ENCODE data around the gene DRD3. TPM values are rescaled to one million over a fixed set of nuclear protein-coding genes. Genes with fewer than 3 reads are reported as not detected.

DRD3 gene
- total and polyA plus RNA-seq, 2 experiments from 2014 or later, result not detected

GRCh38 chr3:114122027-114122709, 56.7 kb downstream of the DRD3 start:
- no peaks in the 10 kb centered on the region for H4K20me1 ChIP-seq (ENCODE audit: insufficient read depth)
- H3K79me2 ChIP-seq (ENCODE audit: insufficient read depth), result no peaks in the 10 kb centered on the region
- H3K4me2 ChIP-seq (ENCODE audit: unreplicated experiment), result peak overlapping the region; percentile 48
- 0 out of 2 replicates have a peak overlapping the region, but pooled peaks have one; percentile 5 for H2AFZ ChIP-seq
- DNase-seq, result peak; percentile 64
- H3K27me3 ChIP-seq (replicated peaks; ENCODE audit: insufficient read depth), result no peaks in the 10 kb centered on the region
- H3K9ac ChIP-seq, result no peak overlapping the region
- in situ Hi-C loops (cut with MboI), result no loop called here
- WGBS, 2 experiments (ENCODE audit: low coverage in 1 of 2, low lambda C conversion rate in 2 of 2, missing lambda C conversion rate in 2 of 2), result 11 to 19% methylated on average over 4 of the region's 4 CpGs
- H3K9me3 ChIP-seq (ENCODE audit: low read depth), result no peaks in the 10 kb centered on the region
- H3K36me3 ChIP-seq (ENCODE audit: low read depth), result no peaks in the 10 kb centered on the region
- no peak for TF ChIP-seq EZH2phosphoT487 (IDR thresholded peaks at IDR 0.05; ENCODE audit: insufficient read depth, low read depth)
- no peak for TF ChIP-seq EZH2 (IDR thresholded peaks at IDR 0.05; ENCODE audit: insufficient read depth, poor library complexity, severe bottlenecking)
- H3F3A ChIP-seq (ENCODE audit: insufficient read depth), result 0 out of 2 replicates have a peak, but pooled peaks cover 6% of the 10 kb centered on the region
- no peak overlapping the region for H3K27ac ChIP-seq
- H3K9me2 ChIP-seq (ENCODE audit: insufficient read depth), result no peaks in the 10 kb centered on the region
- no peak overlapping the region for H3K4me3 ChIP-seq
- H3K4me1 ChIP-seq (ENCODE audit: insufficient read depth), result peaks cover 12% of the 10 kb centered on the region

GRCh38 chr3:114120211-114120610, 58.6 kb downstream of the DRD3 start:
- Histone ChIP-seq H3K9me2 (ENCODE audit: insufficient read depth) (no peaks in the 10 kb centered on the region), H3K4me2 (ENCODE audit: unreplicated experiment) (no peak overlapping the region), H3K36me3 (ENCODE audit: low read depth) (no peaks in the 10 kb centered on the region), H3F3A (ENCODE audit: insufficient read depth) (0 out of 2 replicates have a peak, but pooled peaks cover 6% of the 10 kb centered on the region), H3K27ac (no peak overlapping the region), H3K27me3 (replicated peaks; ENCODE audit: insufficient read depth) (no peaks in the 10 kb centered on the region), H2AFZ (no peak overlapping the region), H3K9me3 (ENCODE audit: low read depth) (no peaks in the 10 kb centered on the region), H3K79me2 (ENCODE audit: insufficient read depth) (no peaks in the 10 kb centered on the region), H3K4me3 (no peak overlapping the region), H3K9ac (no peak overlapping the region), H3K4me1 (ENCODE audit: insufficient read depth) (peaks cover 12% of the 10 kb centered on the region), H4K20me1 (ENCODE audit: insufficient read depth) (no peaks in the 10 kb centered on the region)
- in situ Hi-C loops (cut with MboI), result no loop called here
- TF ChIP-seq EZH2 (IDR thresholded peaks at IDR 0.05; ENCODE audit: insufficient read depth, poor library complexity, severe bottlenecking) (no peak), EZH2phosphoT487 (IDR thresholded peaks at IDR 0.05; ENCODE audit: insufficient read depth, low read depth) (no peak)
- WGBS, 2 experiments (ENCODE audit: low coverage in 1 of 2, low lambda C conversion rate in 2 of 2, missing lambda C conversion rate in 2 of 2), result 97% methylated on average over 3 of the region's 3 CpGs
- no peak for DNase-seq

- in situ Hi-C loops (cut with MboI), result no loop called here
- 4 to 7% methylated on average over 1 of the region's 1 CpG for WGBS, 2 experiments (ENCODE audit: low coverage in 1 of 2, low lambda C conversion rate in 2 of 2, missing lambda C conversion rate in 2 of 2)
- Histone ChIP-seq H4K20me1 (ENCODE audit: insufficient read depth) (no peaks in the 10 kb centered on the region), H3K4me3 (no peak overlapping the region), H3K9me3 (ENCODE audit: low read depth) (no peaks in the 10 kb centered on the region), H3K4me2 (ENCODE audit: unreplicated experiment) (no peak overlapping the region), H3K36me3 (ENCODE audit: low read depth) (no peaks in the 10 kb centered on the region), H3K9ac (no peak overlapping the region), H3K79me2 (ENCODE audit: insufficient read depth) (no peaks in the 10 kb centered on the region), H3K27me3 (replicated peaks; ENCODE audit: insufficient read depth) (no peaks in the 10 kb centered on the region), H3K9me2 (ENCODE audit: insufficient read depth) (no peaks in the 10 kb centered on the region), H3F3A (ENCODE audit: insufficient read depth) (0 out of 2 replicates have a peak, but pooled peaks cover 6% of the 10 kb centered on the region), H2AFZ (no peak overlapping the region), H3K4me1 (ENCODE audit: insufficient read depth) (peaks cover 12% of the 10 kb centered on the region), H3K27ac (no peak overlapping the region)
- no peak for DNase-seq
- TF ChIP-seq EZH2phosphoT487 (IDR thresholded peaks at IDR 0.05; ENCODE audit: insufficient read depth, low read depth) (no peak), EZH2 (IDR thresholded peaks at IDR 0.05; ENCODE audit: insufficient read depth, poor library complexity, severe bottlenecking) (no peak)
Measured at GRCh38 chr3:114119776-114120175, 59.1 kb downstream of the DRD3 start.

- peaks cover 9% of the 10 kb centered on the region; the same call in 1 of the 2 replicates for H3F3A ChIP-seq (ENCODE audit: insufficient read depth)
- H3K27ac ChIP-seq, result no peak overlapping the region
- peaks cover 6% of the 10 kb centered on the region; the same call in 1 of the 2 replicates for H3K27me3 ChIP-seq (replicated peaks; ENCODE audit: insufficient read depth)
- DNase-seq, result no peak
- H2AFZ ChIP-seq, result no peak overlapping the region
- no peaks in the 10 kb centered on the region for H3K9me2 ChIP-seq (ENCODE audit: insufficient read depth)
- H3K4me2 ChIP-seq (ENCODE audit: unreplicated experiment), result no peak overlapping the region
- TF ChIP-seq EZH2 (IDR thresholded peaks at IDR 0.05; ENCODE audit: insufficient read depth, poor library complexity, severe bottlenecking), result no peak
- TF ChIP-seq EZH2phosphoT487 (IDR thresholded peaks at IDR 0.05; ENCODE audit: insufficient read depth, low read depth), result no peak
- WGBS, 2 experiments (ENCODE audit: low coverage in 1 of 2, low lambda C conversion rate in 2 of 2, missing lambda C conversion rate in 2 of 2), result 57 to 59% methylated on average over 7 of the region's 7 CpGs
- H3K79me2 ChIP-seq (ENCODE audit: insufficient read depth), result no peaks in the 10 kb centered on the region
- H3K9me3 ChIP-seq (ENCODE audit: low read depth), result no peaks in the 10 kb centered on the region
- no peaks in the 10 kb centered on the region for H3K36me3 ChIP-seq (ENCODE audit: low read depth)
- no peak overlapping the region for H3K4me3 ChIP-seq
- in situ Hi-C loops (cut with MboI), result no loop called here
- no peak overlapping the region for H3K9ac ChIP-seq
- H3K4me1 ChIP-seq (ENCODE audit: insufficient read depth), result no peaks in the 10 kb centered on the region
- H4K20me1 ChIP-seq (ENCODE audit: insufficient read depth), result no peaks in the 10 kb centered on the region
Measured at GRCh38 chr3:114115143-114115542, 63.7 kb downstream of the DRD3 start.

Data from GM23248 (cell line).